ENCODE measurements around the gene ENTPD1. TPM values are rescaled to one million over a fixed set of nuclear protein-coding genes. Genes with fewer than 3 reads are reported as not detected.

Gene ENTPD1
- total RNA-seq, 1 donor: 7.6 TPM

- Histone ChIP-seq H3K36me3 (ENCODE audit: insufficient read depth, low read length) (no peaks in the 10 kb centered on the region), H3K9me3 (ENCODE audit: low read depth, low read length) (no peaks in the 10 kb centered on the region), H3K27me3 (ENCODE audit: insufficient read depth, low read length) (no peaks in the 10 kb centered on the region), H3K4me3 (ENCODE audit: insufficient read depth, low read length) (no peak overlapping the region), H3K27ac (ENCODE audit: low read depth, low read length) (no peak overlapping the region), H3K4me2 (ENCODE audit: insufficient read depth, low read length) (peak overlapping the region; percentile 5), H2AFZ (ENCODE audit: low read length) (no peak overlapping the region), H4K20me1 (ENCODE audit: insufficient read depth, low read length) (no peaks in the 10 kb centered on the region), H3K4me1 (ENCODE audit: insufficient read depth, low read length) (peaks cover 14% of the 10 kb centered on the region), H3K79me2 (ENCODE audit: insufficient read depth, low read length) (no peaks in the 10 kb centered on the region)
- TF ChIP-seq, protein P1, sequence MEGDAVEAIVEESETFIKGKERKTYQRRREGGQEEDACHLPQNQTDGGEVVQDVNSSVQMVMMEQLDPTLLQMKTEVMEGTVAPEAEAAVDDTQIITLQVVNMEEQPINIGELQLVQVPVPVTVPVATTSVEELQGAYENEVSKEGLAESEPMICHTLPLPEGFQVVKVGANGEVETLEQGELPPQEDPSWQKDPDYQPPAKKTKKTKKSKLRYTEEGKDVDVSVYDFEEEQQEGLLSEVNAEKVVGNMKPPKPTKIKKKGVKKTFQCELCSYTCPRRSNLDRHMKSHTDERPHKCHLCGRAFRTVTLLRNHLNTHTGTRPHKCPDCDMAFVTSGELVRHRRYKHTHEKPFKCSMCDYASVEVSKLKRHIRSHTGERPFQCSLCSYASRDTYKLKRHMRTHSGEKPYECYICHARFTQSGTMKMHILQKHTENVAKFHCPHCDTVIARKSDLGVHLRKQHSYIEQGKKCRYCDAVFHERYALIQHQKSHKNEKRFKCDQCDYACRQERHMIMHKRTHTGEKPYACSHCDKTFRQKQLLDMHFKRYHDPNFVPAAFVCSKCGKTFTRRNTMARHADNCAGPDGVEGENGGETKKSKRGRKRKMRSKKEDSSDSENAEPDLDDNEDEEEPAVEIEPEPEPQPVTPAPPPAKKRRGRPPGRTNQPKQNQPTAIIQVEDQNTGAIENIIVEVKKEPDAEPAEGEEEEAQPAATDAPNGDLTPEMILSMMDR (IDR thresholded peaks at IDR 0.05; ENCODE audit: extremely low read depth, low read depth, low read length): no peak
- DNase-seq (ENCODE audit: insufficient read length, low spot score, missing footprints): peak; percentile 88
These were observed 62.7 kb downstream of the ENTPD1 start for GRCh38 chr10:95818668-95819067.

DNA sequence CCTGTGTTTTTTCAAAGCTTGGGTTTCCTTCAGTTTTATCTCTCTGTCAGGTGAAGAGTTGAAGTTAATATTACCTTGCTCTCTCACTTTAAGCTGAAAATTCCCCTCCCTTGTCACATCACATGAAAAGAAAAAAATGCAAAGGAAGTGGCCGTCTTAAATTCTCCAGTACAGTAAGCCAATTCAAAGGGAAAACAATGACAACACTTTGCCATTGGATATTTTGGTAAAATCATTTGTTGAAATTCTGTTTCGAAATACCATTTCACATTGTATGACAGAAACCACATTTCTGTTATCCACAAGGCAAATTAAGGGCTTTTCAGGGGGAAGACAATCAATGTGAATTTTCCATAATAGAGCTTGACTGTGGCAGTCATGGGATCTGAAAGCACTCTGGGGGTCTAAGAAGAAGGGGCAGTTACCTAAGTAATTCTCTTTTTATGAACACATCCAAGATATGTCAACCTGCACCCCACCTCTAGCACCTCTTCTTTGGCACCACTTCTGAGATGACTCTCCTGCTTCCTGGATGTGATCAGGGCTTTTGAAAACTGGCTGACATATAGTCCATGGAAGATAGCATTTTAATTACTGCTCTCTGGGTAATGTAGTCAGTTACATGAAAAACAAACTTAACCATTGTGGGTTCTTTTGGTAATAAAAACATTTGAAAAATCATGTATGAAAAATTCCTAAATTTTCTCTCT, 63.8 kb downstream of the ENTPD1 start:
- Histone ChIP-seq H3K27me3 (ENCODE audit: insufficient read depth, low read length) (no peaks in the 10 kb centered on the region), H3K27ac (ENCODE audit: low read depth, low read length) (no peak overlapping the region), H2AFZ (ENCODE audit: low read length) (peak overlapping the region; percentile 42), H3K79me2 (ENCODE audit: insufficient read depth, low read length) (no peaks in the 10 kb centered on the region), H4K20me1 (ENCODE audit: insufficient read depth, low read length) (no peaks in the 10 kb centered on the region), H3K4me2 (ENCODE audit: insufficient read depth, low read length) (no peak overlapping the region), H3K36me3 (ENCODE audit: insufficient read depth, low read length) (no peaks in the 10 kb centered on the region), H3K4me3 (ENCODE audit: insufficient read depth, low read length) (no peak overlapping the region), H3K9me3 (ENCODE audit: low read depth, low read length) (no peaks in the 10 kb centered on the region), H3K4me1 (ENCODE audit: insufficient read depth, low read length) (peaks cover 6% of the 10 kb centered on the region)
- TF ChIP-seq, protein P1 (IDR thresholded peaks at IDR 0.05; ENCODE audit: extremely low read depth, low read depth, low read length): no peak
- no peak for DNase-seq (ENCODE audit: insufficient read length, low spot score, missing footprints)

DNA sequence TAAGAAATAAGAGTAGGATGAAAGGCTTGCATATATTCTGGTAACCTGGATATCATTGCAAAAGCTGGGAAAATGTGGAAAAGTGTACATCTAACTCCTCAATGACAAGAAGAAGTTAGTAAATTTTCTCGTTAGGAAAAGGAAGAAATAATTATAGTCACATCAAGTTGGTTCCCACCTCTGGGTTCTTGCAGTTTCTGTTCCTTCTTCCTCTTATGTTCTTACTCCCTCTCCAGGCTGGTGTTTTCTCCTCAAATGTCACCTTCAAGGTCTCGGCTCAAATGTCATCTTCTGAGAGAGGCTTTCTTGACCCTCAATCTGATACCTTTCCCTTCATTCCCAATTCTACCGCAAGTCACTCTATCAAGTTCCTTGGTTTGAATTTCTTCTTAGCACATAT, 64.4 kb downstream of the ENTPD1 start:
- Histone ChIP-seq H2AFZ (ENCODE audit: low read length) (no peak overlapping the region), H3K9me3 (ENCODE audit: low read depth, low read length) (no peaks in the 10 kb centered on the region), H3K4me3 (ENCODE audit: insufficient read depth, low read length) (no peak overlapping the region), H3K27ac (ENCODE audit: low read depth, low read length) (no peak overlapping the region), H3K36me3 (ENCODE audit: insufficient read depth, low read length) (no peaks in the 10 kb centered on the region), H3K4me1 (ENCODE audit: insufficient read depth, low read length) (peaks cover 6% of the 10 kb centered on the region), H3K27me3 (ENCODE audit: insufficient read depth, low read length) (no peaks in the 10 kb centered on the region), H3K79me2 (ENCODE audit: insufficient read depth, low read length) (no peaks in the 10 kb centered on the region), H3K4me2 (ENCODE audit: insufficient read depth, low read length) (no peak overlapping the region), H4K20me1 (ENCODE audit: insufficient read depth, low read length) (no peaks in the 10 kb centered on the region)
- TF ChIP-seq, protein P1 (IDR thresholded peaks at IDR 0.05; ENCODE audit: extremely low read depth, low read depth, low read length): no peak
- DNase-seq (ENCODE audit: insufficient read length, low spot score, missing footprints): no peak

GRCh38 chr10:95821720-95822119, 65.8 kb downstream of the ENTPD1 start:
- no peaks in the 10 kb centered on the region for H3K79me2 ChIP-seq (ENCODE audit: insufficient read depth, low read length)
- no peaks in the 10 kb centered on the region for H3K36me3 ChIP-seq (ENCODE audit: insufficient read depth, low read length)
- peaks cover 6% of the 10 kb centered on the region for H3K4me1 ChIP-seq (ENCODE audit: insufficient read depth, low read length)
- no peak overlapping the region for H3K4me3 ChIP-seq (ENCODE audit: insufficient read depth, low read length)
- TF ChIP-seq, protein P1 (IDR thresholded peaks at IDR 0.05; ENCODE audit: extremely low read depth, low read depth, low read length): no peak
- DNase-seq (ENCODE audit: insufficient read length, low spot score, missing footprints): no peak
- no peak overlapping the region for H3K4me2 ChIP-seq (ENCODE audit: insufficient read depth, low read length)
- no peak overlapping the region for H3K27ac ChIP-seq (ENCODE audit: low read depth, low read length)
- no peaks in the 10 kb centered on the region for H3K9me3 ChIP-seq (ENCODE audit: low read depth, low read length)
- H3K27me3 ChIP-seq (ENCODE audit: insufficient read depth, low read length): no peaks in the 10 kb centered on the region
- no peaks in the 10 kb centered on the region for H4K20me1 ChIP-seq (ENCODE audit: insufficient read depth, low read length)
- H2AFZ ChIP-seq (ENCODE audit: low read length): no peak overlapping the region
